CD4-positive, alpha-beta T cell treated with Interleukin-17A for 4 hours (primary cell): ENCODE results near the gene TMEM203.
"Not testable (repeated sequence)": the region's sequence is repeated elsewhere in the genome, so short reads cannot be mapped to it uniquely, and the experiment has no call there.

Source experiments
- DNase-seq: peaks from one replicate; pipeline ENCODE4 v3.0.0-alpha.2; 2020; ENCODE audit warnings: mixed read lengths

Gene TMEM203

GRCh38 chr9:137241490-137242268, 36.2 kb upstream of the TMEM203 start:
- DNase-seq: peak; percentile 85

- peak; percentile 97 for DNase-seq
Observed at GRCh38 chr9:137240841-137241489, 35.5 kb upstream of the TMEM203 start, which contains the start of gene TUBB4B. Gene TUBB4B, plus strand, starts transcription at chr9:137241287. Its CDS starts 74 bp downstream, at chr9:137241361.

GRCh38 chr9:137240318-137240840, 34.9 kb upstream of the TMEM203 start:
- peak; percentile 73 for DNase-seq

- DNase-seq: not testable (repeated sequence)
Observed at GRCh38 chr9:137239541-137240200, 34.2 kb upstream of the TMEM203 start.

GRCh38 chr9:137237759-137238726, 32.6 kb upstream of the TMEM203 start:
- no peak for DNase-seq

- DNase-seq: no peak
Observed at GRCh38 chr9:137236936-137237421, 31.5 kb upstream of the TMEM203 start.

GRCh38 chr9:137236238-137236935, 30.9 kb upstream of the TMEM203 start:
- DNase-seq: peak; percentile 95

- no peak for DNase-seq
Observed at GRCh38 chr9:137235424-137236237, 30.2 kb upstream of the TMEM203 start.

- no peak for DNase-seq
Observed at GRCh38 chr9:137234758-137235423, 29.4 kb upstream of the TMEM203 start.

- no peak for DNase-seq
Observed at GRCh38 chr9:137234055-137234697, 28.7 kb upstream of the TMEM203 start.

GRCh38 chr9:137233143-137233980, 27.9 kb upstream of the TMEM203 start:
- DNase-seq: no peak

- no peak for DNase-seq
Observed at GRCh38 chr9:137232510-137232909, 27.1 kb upstream of the TMEM203 start.

- DNase-seq: no peak
Observed at GRCh38 chr9:137232101-137232500, 26.7 kb upstream of the TMEM203 start.

GRCh38 chr9:137231372-137232039, 26.1 kb upstream of the TMEM203 start:
- no peak for DNase-seq

GRCh38 chr9:137230705-137231371, 25.4 kb upstream of the TMEM203 start, which contains the start of gene SLC34A3:
Gene SLC34A3, plus strand, starts transcription at chr9:137230901. Its CDS starts 802 bp downstream, at chr9:137231703.
- DNase-seq: no peak

- no peak for DNase-seq
Observed at GRCh38 chr9:137229903-137230704, 24.7 kb upstream of the TMEM203 start.
